Kidney tubule cell (primary cell): ENCODE data around the gene IL19.
A peak's percentile ranks its signal among the peaks of the same experiment; 100 is the strongest.

Experiments
- DNase-seq: peaks from one replicate; pipeline ENCODE4 v3.0.0-alpha.2; 2018; ENCODE audit warnings: low spot score

Gene IL19

GRCh38 chr1:206770531-206771337 lies at the start of gene IL19:
Gene IL19, plus strand, starts transcription at chr1:206770773. Its CDS starts 65,890 bp downstream, at chr1:206836663.
- DNase-seq, result peak; percentile 69

- DNase-seq, result no peak
Observed at GRCh38 chr1:206721454-206721853, 49.1 kb upstream of the IL19 start.

- DNase-seq, result no peak
Observed at GRCh38 chr1:206722751-206723461, 47.7 kb upstream of the IL19 start.

- no peak for DNase-seq
Observed at GRCh38 chr1:206723462-206723804, 47.1 kb upstream of the IL19 start.

- DNase-seq, result peak; percentile 92
Observed at GRCh38 chr1:206723805-206724472, 46.6 kb upstream of the IL19 start.

GRCh38 chr1:206725109-206725963 lies 45.2 kb upstream of the IL19 start:
- peak; percentile 51 for DNase-seq

- DNase-seq, result no peak
Observed at GRCh38 chr1:206727981-206728696, 42.4 kb upstream of the IL19 start.

- DNase-seq, result no peak
Observed at GRCh38 chr1:206728697-206728987, 41.9 kb upstream of the IL19 start.

- DNase-seq, result no peak
Observed at GRCh38 chr1:206729050-206729449, 41.5 kb upstream of the IL19 start.

- DNase-seq, result no peak
Observed at GRCh38 chr1:206729507-206729906, 41.1 kb upstream of the IL19 start.

- no peak for DNase-seq
Observed at GRCh38 chr1:206732508-206732907, 38.1 kb upstream of the IL19 start.

GRCh38 chr1:206732992-206733391 lies 37.6 kb upstream of the IL19 start:
- no peak for DNase-seq

- peak; percentile 30 for DNase-seq
Observed at GRCh38 chr1:206734499-206735142, 36.0 kb upstream of the IL19 start.

GRCh38 chr1:206735553-206736031 lies 35.0 kb upstream of the IL19 start:
- peak; percentile 25 for DNase-seq

GRCh38 chr1:206736878-206737728 lies 33.5 kb upstream of the IL19 start:
- DNase-seq, result no peak

GRCh38 chr1:206737729-206738201 lies 32.8 kb upstream of the IL19 start:
- DNase-seq, result no peak

- DNase-seq, result peak; percentile 41
Observed at GRCh38 chr1:206738370-206739366, 31.9 kb upstream of the IL19 start.

- DNase-seq, result no peak
Observed at GRCh38 chr1:206739411-206740076, 31.0 kb upstream of the IL19 start.
